H1 (cell line): ENCODE results near the gene NDRG4. TPM values are rescaled to one million over a fixed set of nuclear protein-coding genes. Genes with fewer than 3 reads are reported as not detected.

Experiments
- CTCF ChIA-PET: fragments of 300-600 bp; sonication (Branson Sonifier 250); formaldehyde crosslinking; loops from one replicate; lab custom pipeline; 2021; ENCODE audit not compliant: partially characterized antibody; lab: Charles Lee
- POLR2A ChIA-PET: fragments of 300-600 bp; sonication (Branson Sonifier 250); formaldehyde crosslinking; loops from one replicate; lab custom pipeline; 2021; ENCODE audit warnings: inconsistent platforms; ENCODE audit not compliant: partially characterized antibody; lab: Charles Lee
- DNase-seq, 2 experiments: peaks; one replicate each; pipeline versions ENCODE4 v3.0.0 to v3.0.0-alpha.2; 2010 to 2022; ENCODE audit warnings: low spot score in 2 of 2, low read depth in 1 of 2, mixed read lengths in 1 of 2
- FAIRE-seq: peaks from 2 replicates; lab custom pipeline; 2011; peaks lifted over from hg19 to GRCh38; lab: Jason Lieb, UNC
- H2AFZ ChIP-seq: 2 replicates; pipeline ENCODE4 v1.8.1; 2012; ENCODE audit warnings: low read length, inconsistent platforms
- H2AK5ac ChIP-seq: 2 replicates; pipeline ENCODE4 v1.6.1; 2013; ENCODE audit warnings: low read depth, low read length
- H2BK120ac ChIP-seq: replicated peaks from 2 replicates; pipeline ENCODE3; 2013; ENCODE audit warnings: low read depth, low read length, inconsistent platforms
- H2BK12ac ChIP-seq: 2 replicates; pipeline ENCODE4 v1.6.1; 2013; ENCODE audit warnings: low read depth, low read length
- H2BK15ac ChIP-seq: 2 replicates; pipeline ENCODE4 v1.6.1; 2013; ENCODE audit warnings: low read length
- H2BK20ac ChIP-seq: 2 replicates; pipeline ENCODE4 v1.6.1; 2013; ENCODE audit warnings: low read length
- H2BK5ac ChIP-seq: 2 replicates; pipeline ENCODE4 v1.6.1; 2013; ENCODE audit warnings: low read depth, low read length
- H3K14ac ChIP-seq: 2 replicates; pipeline ENCODE4 v1.6.1; 2013; ENCODE audit warnings: inconsistent platforms; ENCODE audit not compliant: insufficient read length
- H3K18ac ChIP-seq: 2 replicates; pipeline ENCODE4 v1.6.1; 2013; ENCODE audit warnings: low read length; ENCODE audit errors: extremely low read depth
- H3K23ac ChIP-seq: 2 replicates; pipeline ENCODE4 v1.6.1; 2013; ENCODE audit warnings: inconsistent platforms; ENCODE audit not compliant: insufficient read length
- H3K23me2 ChIP-seq: 2 replicates; pipeline ENCODE4 v1.6.1; 2013; ENCODE audit warnings: low read depth, low read length
- H3K27ac ChIP-seq: 2 replicates; pipeline ENCODE4 v1.6.1; 2011; ENCODE audit warnings: low read depth, low read length, inconsistent platforms
- H3K27me3 ChIP-seq, 4 experiments: replicated peaks in 1 of 4; 1 replicate in 1 of 4; 2 replicates in 3 of 4; pipeline versions ENCODE4 v1.6.1 to v1.8.1; 2011 to 2013; ENCODE audit warnings: low read length in 3 of 4, mild to moderate bottlenecking in 3 of 4, inconsistent platforms in 2 of 4, mixed read lengths in 2 of 4, moderate library complexity in 1 of 4; ENCODE audit not compliant: control insufficient read depth in 3 of 4, insufficient read depth in 3 of 4; ENCODE audit errors: extremely low read depth in 1 of 4
- H3K36me3 ChIP-seq, 4 experiments: 2 replicates each; pipeline versions ENCODE4 v1.6.1 to v1.8.1; 2011 to 2013; ENCODE audit warnings: mild to moderate bottlenecking in 4 of 4, low read length in 3 of 4, moderate library complexity in 2 of 4, control low read depth in 1 of 4, inconsistent platforms in 1 of 4; ENCODE audit not compliant: insufficient read depth in 4 of 4, control insufficient read depth in 2 of 4
- H3K4ac ChIP-seq: replicated peaks from 2 replicates; pipeline ENCODE3; 2013; ENCODE audit warnings: low read length, low read depth, mixed read lengths, inconsistent platforms; ENCODE audit not compliant: insufficient read length
- H3K4me1 ChIP-seq, 4 experiments: replicated peaks in 1 of 4; 1 replicate in 1 of 4; 2 replicates in 3 of 4; pipeline versions ENCODE4 v1.6.1 to v1.8.1; 2011 to 2013; ENCODE audit warnings: low read length in 3 of 4, inconsistent platforms in 2 of 4, mixed read lengths in 1 of 4; ENCODE audit not compliant: insufficient read depth in 4 of 4, control insufficient read depth in 3 of 4
- H3K4me2 ChIP-seq, 2 experiments: 2 replicates each; pipeline versions ENCODE4 v1.6.1 to v1.8.1; 2011 to 2013; ENCODE audit warnings: low read depth in 2 of 2, low read length in 2 of 2, control low read depth in 1 of 2, inconsistent platforms in 1 of 2, mild to moderate bottlenecking in 1 of 2; ENCODE audit not compliant: insufficient read depth in 1 of 2
- H3K4me3 ChIP-seq, 4 experiments: fragments of 200-600, 300-600 bp in 1 of 4; sonication (generic), shearing (Covaris generic), sonication (Bioruptor Twin) in 1 of 4; 2 replicates each; pipeline versions ENCODE4 v1.5.1 to v1.8.1; 2011 to 2016; ENCODE audit warnings: low read length in 4 of 4, low read depth in 3 of 4, control low read depth in 2 of 4, inconsistent platforms in 2 of 4, mild to moderate bottlenecking in 2 of 4, mixed read lengths in 1 of 4, moderate library complexity in 1 of 4; ENCODE audit not compliant: insufficient read depth in 2 of 4; ENCODE audit errors: extremely low read depth in 1 of 4
- H3K56ac ChIP-seq: replicated peaks from 2 replicates; pipeline ENCODE3; 2013; ENCODE audit warnings: low read depth, mild to moderate bottlenecking, mixed read lengths, low read length, inconsistent platforms; ENCODE audit not compliant: insufficient read length
- H3K79me1 ChIP-seq: 2 replicates; pipeline ENCODE4 v1.6.1; 2013; ENCODE audit warnings: low read depth, low read length, control low read depth
- H3K79me2 ChIP-seq, 2 experiments: 2 replicates each; pipeline versions ENCODE4 v1.6.1 to v1.8.1; 2012 to 2013; ENCODE audit warnings: low read length in 2 of 2, mild to moderate bottlenecking in 2 of 2, inconsistent platforms in 1 of 2; ENCODE audit not compliant: insufficient read depth in 2 of 2, control insufficient read depth in 1 of 2
- H3K9ac ChIP-seq, 4 experiments: replicated peaks in 1 of 4; 1 replicate in 1 of 4; 2 replicates in 3 of 4; pipeline versions ENCODE4 v1.6.1 to v1.8.1; 2011 to 2013; ENCODE audit warnings: low read depth in 3 of 4, low read length in 3 of 4, control low read depth in 2 of 4, mild to moderate bottlenecking in 2 of 4, moderate library complexity in 2 of 4, inconsistent platforms in 1 of 4; ENCODE audit errors: extremely low read depth in 1 of 4
- H3K9me3 ChIP-seq, 2 experiments: 2 replicates each; pipeline versions ENCODE4 v1.6.1 to v1.8.1; 2012 to 2013; ENCODE audit warnings: mild to moderate bottlenecking in 2 of 2, moderate library complexity in 2 of 2, control low read depth in 1 of 2, inconsistent platforms in 1 of 2, low read depth in 1 of 2, low read length in 1 of 2, mixed read lengths in 1 of 2; ENCODE audit not compliant: insufficient read depth in 2 of 2
- H4K20me1 ChIP-seq, 2 experiments: replicated peaks in 1 of 2; 2 replicates each; pipeline versions ENCODE3 to v1.8.1; 2011 to 2013; ENCODE audit warnings: inconsistent platforms in 2 of 2, low read length in 2 of 2, mild to moderate bottlenecking in 1 of 2; ENCODE audit not compliant: insufficient read depth in 2 of 2, control insufficient read depth in 1 of 2
- H4K5ac ChIP-seq: 2 replicates; pipeline ENCODE4 v1.6.1; 2013; ENCODE audit warnings: low read length, low read depth, mixed read lengths, inconsistent platforms; ENCODE audit not compliant: insufficient read length
- H4K8ac ChIP-seq: 2 replicates; pipeline ENCODE4 v1.8.0; 2013; ENCODE audit warnings: mild to moderate bottlenecking, moderate library complexity, low read length, inconsistent platforms; ENCODE audit not compliant: insufficient read depth; ENCODE audit errors: extremely low read depth
- H4K91ac ChIP-seq: replicated peaks from 2 replicates; pipeline ENCODE3; 2013; ENCODE audit warnings: low read length, mixed read lengths, inconsistent platforms; ENCODE audit not compliant: insufficient read length
- BCL11A ChIP-seq, 2 experiments: IDR thresholded peaks; one replicate each; pipeline ENCODE4 v1.6.1; 2011; ENCODE audit warnings: low read depth in 2 of 2, low read length in 2 of 2, mild to moderate bottlenecking in 2 of 2
- CREB1 ChIP-seq: IDR thresholded peaks from 2 replicates; pipeline ENCODE4 v1.6.1; 2012; ENCODE audit warnings: inconsistent platforms
- EGR1 ChIP-seq: IDR thresholded peaks from 2 replicates; pipeline ENCODE4 v1.6.1; 2011; ENCODE audit warnings: low read depth, low read length, borderline replicate concordance
- POLR2AphosphoS5 ChIP-seq: IDR thresholded peaks from 2 replicates; pipeline ENCODE4 v1.6.1; 2011; ENCODE audit warnings: low read depth, low read length
- RXRA ChIP-seq: IDR thresholded peaks from 2 replicates; pipeline ENCODE4 v1.6.1; 2011; ENCODE audit warnings: low read depth, mild to moderate bottlenecking, low read length, moderate library complexity; ENCODE audit not compliant: insufficient read depth
- SIX5 ChIP-seq: IDR thresholded peaks from 2 replicates; pipeline ENCODE4 v1.6.1; 2011; ENCODE audit warnings: mild to moderate bottlenecking, low read depth, low read length
- TEAD4 ChIP-seq: IDR thresholded peaks from 2 replicates; pipeline ENCODE4 v1.6.1; 2012; ENCODE audit warnings: low read depth, low read length, inconsistent platforms, mixed read lengths
- WGBS, 2 experiments: shearing (Covaris generic) in 1 of 2; methylation state at CpG; one replicate each; pipeline versions ENCODE4 v1.1.6 to v1.1.7; 2013 to 2015; ENCODE audit warnings: low lambda C conversion rate in 2 of 2, mixed read lengths in 2 of 2, inconsistent platforms in 1 of 2, low coverage in 1 of 2, missing lambda C conversion rate in 1 of 2; ENCODE audit not compliant: insufficient replicate concordance in 2 of 2, insufficient coverage in 1 of 2, insufficient read length in 1 of 2; ENCODE audit errors: extremely low coverage in 1 of 2, missing lambda C conversion rate in 1 of 2; 5-methylcytosine and 5-hydroxymethylcytosine counted together
- polyA plus RNA-seq, 7 experiments: library from polyadenylated mRNA; depleted of rRNA in 3 of 7; stranded (reverse) in 5 of 7; unstranded in 2 of 7; fragments of >200 nt in 5 of 7; fragments of 200-250 nt in 2 of 7; gene quantifications; 1 replicate in 5 of 7; 2 replicates in 1 of 7; 4 replicates in 1 of 7; pipeline versions ENCODE4 v1.2.1 to v1.2.3, GENCODE V29; 2011 to 2013; ENCODE audit warnings: missing spikeins in 2 of 7, mixed read lengths in 2 of 7
- total RNA-seq: library from RNA; stranded (reverse); fragmentation: NEBNext Ultra II Directional; extraction: Animal tissue kit (Norgen Biotek cat#: 25700); gene quantifications from 2 replicates; pipeline ENCODE4 v1.2.1, GENCODE V29; 2021

The NDRG4 gene
- total and polyA plus RNA-seq, 2 of the 8 experiments (the other 6 are each of a cell fraction or from before 2014, with no cell fraction given), result 20.8 to 30.9 TPM

- no peak overlapping the region for H2BK20ac ChIP-seq
- H4K91ac ChIP-seq, result peak overlapping the region; percentile 35
- no peak overlapping the region for H3K23ac ChIP-seq
- POLR2A ChIA-PET, result no interaction called here
- no peak overlapping the region for H2BK120ac ChIP-seq
- H2BK12ac ChIP-seq, result no peak overlapping the region
- no peak overlapping the region for H2BK15ac ChIP-seq
- H3K4ac ChIP-seq, result peak overlapping the region; percentile 44
- no peaks in the 10 kb centered on the region for H3K79me1 ChIP-seq
- H2BK5ac ChIP-seq, result no peak overlapping the region
- H3K4me3 ChIP-seq, result no peak overlapping the region
- no peaks in the 10 kb centered on the region for H3K36me3 ChIP-seq
- H4K5ac ChIP-seq, result no peak overlapping the region
- H3K4me1 ChIP-seq, result peaks cover 7 to 12% (median 10%) of the 10 kb centered on the region in 4 experiments; a peak in 5 of 7 replicates
- H3K27ac ChIP-seq, result no peak overlapping the region
- H3K14ac ChIP-seq, result no peak overlapping the region
- DNase-seq (no peak), FAIRE-seq (no peak)
- H2AFZ ChIP-seq, result no peak overlapping the region
- no peaks in the 10 kb centered on the region for H4K20me1 ChIP-seq
- no peak overlapping the region for H3K56ac ChIP-seq
- H3K23me2 ChIP-seq, result no peaks in the 10 kb centered on the region
- no peak overlapping the region for H3K4me2 ChIP-seq
- CTCF ChIA-PET, result interaction anchor here (1.2 to 2.4 kb wide), 5 partner anchors 9 to 137 kb away, joined by 3 to 9 read pairs (median 4); no protein-coding TSS in a partner anchor
- H2AK5ac ChIP-seq, result no peak overlapping the region
- no peaks in the 10 kb centered on the region for H3K27me3 ChIP-seq
- no peaks in the 10 kb centered on the region for H3K79me2 ChIP-seq
- 82% methylated on average over 10 of the region's 10 CpGs; no CpG with 5 or more reads in 1 of the 2 experiments for WGBS, 2 experiments
- TF ChIP-seq POLR2AphosphoS5 (no peak), EGR1 (no peak), BCL11A (IDR thresholded peaks at IDR 0.05; ENCODE audit: low read depth in 2 of 2, low read length in 2 of 2) (no peak), CREB1 (no peak), RXRA (no peak), SIX5 (no peak), TEAD4 (no peak)
- no peak overlapping the region for H3K18ac ChIP-seq
- no peak overlapping the region for H3K9ac ChIP-seq
- H4K8ac ChIP-seq, result no peak overlapping the region
- H3K9me3 ChIP-seq, result no peaks in the 10 kb centered on the region
Observed at GRCh38 chr16:58474296-58474695, 25.6 kb upstream of the NDRG4 start.
